ENCODE measurements around the gene CTNNA3. TPM values are rescaled to one million over a fixed set of nuclear protein-coding genes. Genes with fewer than 3 reads are reported as not detected.

CTNNA3 gene
- total and polyA plus RNA-seq, 2 donors (not counting 3 experiments of a cell fraction or from before 2014, with no cell fraction given): not detected

DNA sequence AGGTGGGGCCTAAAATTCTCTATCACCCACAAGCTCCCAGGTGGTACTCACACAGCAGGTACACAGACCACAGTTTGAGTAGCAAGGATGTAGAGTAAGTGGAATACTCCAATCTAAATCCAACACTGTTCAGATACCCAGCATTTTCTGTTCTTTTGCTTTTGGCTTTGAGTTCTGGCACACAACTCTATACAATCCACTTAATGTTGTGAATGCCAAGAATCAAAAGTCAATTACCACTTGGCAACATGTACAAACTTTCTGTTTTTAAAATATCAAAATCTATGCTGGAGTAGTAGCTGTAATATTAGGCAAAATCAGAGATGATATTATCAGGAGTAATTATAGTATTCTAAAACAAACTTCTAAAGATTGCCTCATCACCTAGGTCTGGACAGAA, 903.6 kb downstream of the CTNNA3 start:
- POLR2A ChIA-PET: interaction anchor here (0.6 kb wide), 1 partner anchor 456 kb away, joined by 3 read pairs; no protein-coding TSS in a partner anchor
- Histone ChIP-seq H3K9ac (replicated peaks; ENCODE audit: extremely low read depth, insufficient read depth, low read length) (no peak overlapping the region), H3K27me3 (ENCODE audit: control insufficient read depth in 2 of 2, insufficient read depth in 2 of 2, low read length in 2 of 2) (no peaks in the 10 kb centered on the region), H3K36me3 (ENCODE audit: control insufficient read depth in 2 of 2, extremely low read depth in 1 of 2, insufficient read depth in 2 of 2, low read length in 2 of 2) (no peaks in the 10 kb centered on the region), H3K4me2 (ENCODE audit: insufficient read depth, low read length) (no peak overlapping the region), H3K9me3 (replicated peaks; ENCODE audit: control insufficient read depth, insufficient read depth, low read length) (no peaks in the 10 kb centered on the region), H3K4me3 (replicated peaks in 1 of 3; ENCODE audit: insufficient read depth in 1 of 3, low read depth in 1 of 3, low read length in 3 of 3) (no peak overlapping the region), H4K20me1 (replicated peaks; ENCODE audit: control insufficient read depth, extremely low read depth, insufficient read depth, low read length) (no peaks in the 10 kb centered on the region), H3K4me1 (ENCODE audit: control insufficient read depth, extremely low read depth, insufficient read depth, low read length) (no peaks in the 10 kb centered on the region), H2AFZ (ENCODE audit: low read depth, low read length) (no peak overlapping the region), H3K27ac (ENCODE audit: insufficient read depth, low read depth, low read length) (no peak overlapping the region), H3K79me2 (ENCODE audit: control insufficient read depth, insufficient read depth, low read length) (no peaks in the 10 kb centered on the region), H3K9me1 (replicated peaks; ENCODE audit: control insufficient read depth, extremely low read depth, insufficient read depth, low read length) (no peaks in the 10 kb centered on the region)
- dilution Hi-C loops (cut with MboI; ENCODE audit: extremely low pct_ligation_motif_present, low sequenced_read_pairs) (no loop called here), intact Hi-C loops (cut with micrococcal nuclease) (no loop called here)
- no peak for TF ChIP-seq POLR2AphosphoS5 (IDR thresholded peaks at IDR 0.05; ENCODE audit: insufficient read depth, low read depth, low read length)
- no peak for TF ChIP-seq MYC (IDR thresholded peaks at IDR 0.05; ENCODE audit: low read depth, low read length)
- TF ChIP-seq, protein P1, sequence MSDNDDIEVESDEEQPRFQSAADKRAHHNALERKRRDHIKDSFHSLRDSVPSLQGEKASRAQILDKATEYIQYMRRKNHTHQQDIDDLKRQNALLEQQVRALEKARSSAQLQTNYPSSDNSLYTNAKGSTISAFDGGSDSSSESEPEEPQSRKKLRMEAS (IDR thresholded peaks at IDR 0.05; ENCODE audit: insufficient read depth, insufficient read length): no peak
- no peak for TF ChIP-seq GATA2 (IDR thresholded peaks at IDR 0.05; ENCODE audit: insufficient read depth, insufficient read length, low read depth, low read length)
- no peak for TF ChIP-seq JUN (IDR thresholded peaks at IDR 0.05; ENCODE audit: borderline replicate concordance, insufficient read depth, insufficient read length, low read depth)
- TF ChIP-seq, protein P2, sequence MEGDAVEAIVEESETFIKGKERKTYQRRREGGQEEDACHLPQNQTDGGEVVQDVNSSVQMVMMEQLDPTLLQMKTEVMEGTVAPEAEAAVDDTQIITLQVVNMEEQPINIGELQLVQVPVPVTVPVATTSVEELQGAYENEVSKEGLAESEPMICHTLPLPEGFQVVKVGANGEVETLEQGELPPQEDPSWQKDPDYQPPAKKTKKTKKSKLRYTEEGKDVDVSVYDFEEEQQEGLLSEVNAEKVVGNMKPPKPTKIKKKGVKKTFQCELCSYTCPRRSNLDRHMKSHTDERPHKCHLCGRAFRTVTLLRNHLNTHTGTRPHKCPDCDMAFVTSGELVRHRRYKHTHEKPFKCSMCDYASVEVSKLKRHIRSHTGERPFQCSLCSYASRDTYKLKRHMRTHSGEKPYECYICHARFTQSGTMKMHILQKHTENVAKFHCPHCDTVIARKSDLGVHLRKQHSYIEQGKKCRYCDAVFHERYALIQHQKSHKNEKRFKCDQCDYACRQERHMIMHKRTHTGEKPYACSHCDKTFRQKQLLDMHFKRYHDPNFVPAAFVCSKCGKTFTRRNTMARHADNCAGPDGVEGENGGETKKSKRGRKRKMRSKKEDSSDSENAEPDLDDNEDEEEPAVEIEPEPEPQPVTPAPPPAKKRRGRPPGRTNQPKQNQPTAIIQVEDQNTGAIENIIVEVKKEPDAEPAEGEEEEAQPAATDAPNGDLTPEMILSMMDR (IDR thresholded peaks at IDR 0.05; ENCODE audit: extremely low read depth in 1 of 2, insufficient read depth in 1 of 2, low read depth in 1 of 2, low read length in 2 of 2): no peak
- TF ChIP-seq FOS (IDR thresholded peaks at IDR 0.05; ENCODE audit: borderline replicate concordance, insufficient read depth, low read length): no peak
- no peak for TF ChIP-seq POLR2A (IDR thresholded peaks at IDR 0.05; ENCODE audit: low read depth, low read length)
- TF ChIP-seq EZH2 (IDR thresholded peaks at IDR 0.05; ENCODE audit: borderline replicate concordance, low read depth, low read length, severe bottlenecking): no peak
- CTCF ChIA-PET: no interaction called here
- DNase-seq (ENCODE audit: low read depth, low spot score) (no peak), FAIRE-seq (no peak)
- BruUV-seq (replicated peaks): no TSS peak
